Measurements from ENCODE around the gene TMIGD1. TPM values are rescaled to one million over a fixed set of nuclear protein-coding genes. Genes with fewer than 3 reads are reported as not detected.

The TMIGD1 gene
- total RNA-seq, 2 experiments from 2014 or later: not detected

- Mint-ChIP-seq H3K4me3 (no peak overlapping the region), H3K27ac (peak overlapping the region; percentile 74), H3K27me3 (ENCODE audit: low read depth) (no peaks in the 10 kb centered on the region), H3K9me3 (no peaks in the 10 kb centered on the region), H3K36me3 (ENCODE audit: low read depth) (no peaks in the 10 kb centered on the region), H3K4me1 (ENCODE audit: low read depth) (peaks cover 25% of the 10 kb centered on the region)
- DNase-seq: peak; percentile 45
- intact Hi-C loops (cut with micrococcal nuclease): no loop called here
- CTCF ChIA-PET: interaction anchor here (1.1 to 3.2 kb wide), 5 partner anchors 11 to 219 kb away, joined by 3 to 17 read pairs (median 10); partner anchors contain the start of gene TMIGD1
Measured at GRCh38 chr17:30323262-30323894, 10.5 kb downstream of the TMIGD1 start.

- no peaks in the 10 kb centered on the region for H3K36me3 Mint-ChIP-seq (ENCODE audit: low read depth)
- H3K4me1 Mint-ChIP-seq (ENCODE audit: low read depth): peaks cover 25% of the 10 kb centered on the region
- DNase-seq: no peak
- no peak overlapping the region for H3K4me3 Mint-ChIP-seq
- no peak overlapping the region for H3K27ac Mint-ChIP-seq
- intact Hi-C loops (cut with micrococcal nuclease): no loop called here
- H3K27me3 Mint-ChIP-seq (ENCODE audit: low read depth): no peaks in the 10 kb centered on the region
- H3K9me3 Mint-ChIP-seq: no peaks in the 10 kb centered on the region
- CTCF ChIA-PET: interaction anchor here (1.2 to 3.2 kb wide), 3 partner anchors 13 to 217 kb away, joined by 3 to 17 read pairs (median 9); partner anchors contain the start of gene TMIGD1
Measured at GRCh38 chr17:30321314-30321713, 12.5 kb downstream of the TMIGD1 start.

- Mint-ChIP-seq H3K36me3 (ENCODE audit: low read depth) (no peaks in the 10 kb centered on the region), H3K27ac (no peak overlapping the region), H3K4me3 (no peak overlapping the region), H3K27me3 (ENCODE audit: low read depth) (no peaks in the 10 kb centered on the region), H3K9me3 (no peaks in the 10 kb centered on the region), H3K4me1 (ENCODE audit: low read depth) (peaks cover 14% of the 10 kb centered on the region)
- intact Hi-C loops (cut with micrococcal nuclease): no loop called here
- DNase-seq: no peak
- CTCF ChIA-PET: interaction anchor here (0.7 to 1.3 kb wide), 4 partner anchors 9 to 22 kb away, joined by 3 to 6 read pairs (median 4); no protein-coding TSS in a partner anchor
Measured at GRCh38 chr17:30318155-30318554, 15.7 kb downstream of the TMIGD1 start.

- intact Hi-C loops (cut with micrococcal nuclease): no loop called here
- CTCF ChIA-PET: no interaction called here
- Mint-ChIP-seq H3K27me3 (ENCODE audit: low read depth) (no peaks in the 10 kb centered on the region), H3K9me3 (no peaks in the 10 kb centered on the region), H3K4me3 (no peak overlapping the region), H3K4me1 (ENCODE audit: low read depth) (peaks cover 9% of the 10 kb centered on the region), H3K27ac (no peak overlapping the region), H3K36me3 (ENCODE audit: low read depth) (no peaks in the 10 kb centered on the region)
- no peak for DNase-seq
Measured at GRCh38 chr17:30316736-30317135, 17.1 kb downstream of the TMIGD1 start.

GRCh38 chr17:30315106-30315505, 18.8 kb downstream of the TMIGD1 start:
- H3K4me3 Mint-ChIP-seq: no peak overlapping the region
- H3K27ac Mint-ChIP-seq: no peak overlapping the region
- no peaks in the 10 kb centered on the region for H3K9me3 Mint-ChIP-seq
- DNase-seq: no peak
- intact Hi-C loops (cut with micrococcal nuclease): loop anchor here (1.0 kb wide), 1 partner anchor 9 kb away; no protein-coding TSS in a partner anchor
- peaks cover 9% of the 10 kb centered on the region for H3K4me1 Mint-ChIP-seq (ENCODE audit: low read depth)
- CTCF ChIA-PET: no interaction called here
- no peaks in the 10 kb centered on the region for H3K36me3 Mint-ChIP-seq (ENCODE audit: low read depth)
- no peaks in the 10 kb centered on the region for H3K27me3 Mint-ChIP-seq (ENCODE audit: low read depth)

GRCh38 chr17:30314474-30314873, 19.4 kb downstream of the TMIGD1 start:
- CTCF ChIA-PET: no interaction called here

GRCh38 chr17:30312226-30312625, 21.6 kb downstream of the TMIGD1 start:
- intact Hi-C loops (cut with micrococcal nuclease): no loop called here

More at GRCh38 chr17:30314474-30314873, 19.4 kb downstream of the TMIGD1 start:
- H3K9me3 Mint-ChIP-seq: no peaks in the 10 kb centered on the region
- no peak overlapping the region for H3K4me3 Mint-ChIP-seq
- intact Hi-C loops (cut with micrococcal nuclease): no loop called here
- peaks cover 9% of the 10 kb centered on the region for H3K4me1 Mint-ChIP-seq (ENCODE audit: low read depth)
- H3K36me3 Mint-ChIP-seq (ENCODE audit: low read depth): no peaks in the 10 kb centered on the region
- H3K27ac Mint-ChIP-seq: no peak overlapping the region
- DNase-seq: no peak
- H3K27me3 Mint-ChIP-seq (ENCODE audit: low read depth): no peaks in the 10 kb centered on the region

GRCh38 chr17:30310562-30310961, 23.3 kb downstream of the TMIGD1 start:
- no peaks in the 10 kb centered on the region for H3K27me3 Mint-ChIP-seq (ENCODE audit: low read depth)
- intact Hi-C loops (cut with micrococcal nuclease): no loop called here
- no peak overlapping the region for H3K27ac Mint-ChIP-seq
- DNase-seq: no peak
- H3K9me3 Mint-ChIP-seq: no peaks in the 10 kb centered on the region
- CTCF ChIA-PET: no interaction called here
- no peaks in the 10 kb centered on the region for H3K36me3 Mint-ChIP-seq (ENCODE audit: low read depth)
- peaks cover 9% of the 10 kb centered on the region for H3K4me1 Mint-ChIP-seq (ENCODE audit: low read depth)
- H3K4me3 Mint-ChIP-seq: no peak overlapping the region

More at GRCh38 chr17:30312226-30312625, 21.6 kb downstream of the TMIGD1 start:
- no peaks in the 10 kb centered on the region for H3K27me3 Mint-ChIP-seq (ENCODE audit: low read depth)
- H3K36me3 Mint-ChIP-seq (ENCODE audit: low read depth): no peaks in the 10 kb centered on the region
- H3K4me1 Mint-ChIP-seq (ENCODE audit: low read depth): peaks cover 9% of the 10 kb centered on the region
- no peak overlapping the region for H3K4me3 Mint-ChIP-seq
- CTCF ChIA-PET: no interaction called here
- no peaks in the 10 kb centered on the region for H3K9me3 Mint-ChIP-seq
- no peak overlapping the region for H3K27ac Mint-ChIP-seq
- no peak for DNase-seq

GRCh38 chr17:30309591-30309990, 24.3 kb downstream of the TMIGD1 start:
- Mint-ChIP-seq H3K36me3 (ENCODE audit: low read depth) (no peaks in the 10 kb centered on the region), H3K27ac (no peak overlapping the region), H3K27me3 (ENCODE audit: low read depth) (no peaks in the 10 kb centered on the region), H3K4me1 (ENCODE audit: low read depth) (no peaks in the 10 kb centered on the region), H3K9me3 (no peaks in the 10 kb centered on the region), H3K4me3 (no peak overlapping the region)
- no peak for DNase-seq
- intact Hi-C loops (cut with micrococcal nuclease): no loop called here
- CTCF ChIA-PET: no interaction called here

GRCh38 chr17:30308406-30308805, 25.5 kb downstream of the TMIGD1 start:
- Mint-ChIP-seq H3K4me1 (ENCODE audit: low read depth) (no peaks in the 10 kb centered on the region), H3K27ac (no peak overlapping the region), H3K36me3 (ENCODE audit: low read depth) (no peaks in the 10 kb centered on the region), H3K4me3 (no peak overlapping the region), H3K27me3 (ENCODE audit: low read depth) (no peaks in the 10 kb centered on the region), H3K9me3 (no peaks in the 10 kb centered on the region)
- CTCF ChIA-PET: interaction anchor here (1.3 kb wide), 1 partner anchor 28 kb away, joined by 7 read pairs; no protein-coding TSS in a partner anchor
- intact Hi-C loops (cut with micrococcal nuclease): no loop called here
- DNase-seq: no peak

- Mint-ChIP-seq H3K4me1 (ENCODE audit: low read depth) (peaks cover 7% of the 10 kb centered on the region), H3K36me3 (ENCODE audit: low read depth) (no peaks in the 10 kb centered on the region), H3K27ac (no peak overlapping the region), H3K9me3 (peaks cover 4% of the 10 kb centered on the region), H3K4me3 (no peak overlapping the region), H3K27me3 (ENCODE audit: low read depth) (no peaks in the 10 kb centered on the region)
- CTCF ChIA-PET: interaction anchor here (0.9 kb wide), 1 partner anchor 13 kb away, joined by 3 read pairs; the partner anchor contains the start of gene BLMH
- DNase-seq: no peak
- intact Hi-C loops (cut with micrococcal nuclease): no loop called here
Measured at GRCh38 chr17:30304778-30305177, 29.1 kb downstream of the TMIGD1 start.

GRCh38 chr17:30302241-30302640, 31.6 kb downstream of the TMIGD1 start:
- Mint-ChIP-seq H3K27me3 (ENCODE audit: low read depth) (no peaks in the 10 kb centered on the region), H3K36me3 (ENCODE audit: low read depth) (no peaks in the 10 kb centered on the region), H3K9me3 (peaks cover 4% of the 10 kb centered on the region), H3K4me3 (no peak overlapping the region), H3K4me1 (ENCODE audit: low read depth) (peaks cover 7% of the 10 kb centered on the region), H3K27ac (no peak overlapping the region)
- intact Hi-C loops (cut with micrococcal nuclease): no loop called here
- CTCF ChIA-PET: no interaction called here
- DNase-seq: no peak

- CTCF ChIA-PET: interaction anchor here (1.3 kb wide), 1 partner anchor 36 kb away, joined by 4 read pairs; no protein-coding TSS in a partner anchor
- H3K27ac Mint-ChIP-seq: no peak overlapping the region
- H3K4me1 Mint-ChIP-seq (ENCODE audit: low read depth): peaks cover 7% of the 10 kb centered on the region
- H3K9me3 Mint-ChIP-seq: peaks cover 4% of the 10 kb centered on the region
- no peak for DNase-seq
- no peak overlapping the region for H3K4me3 Mint-ChIP-seq
- no peaks in the 10 kb centered on the region for H3K27me3 Mint-ChIP-seq (ENCODE audit: low read depth)
- H3K36me3 Mint-ChIP-seq (ENCODE audit: low read depth): no peaks in the 10 kb centered on the region
- intact Hi-C loops (cut with micrococcal nuclease): no loop called here
Measured at GRCh38 chr17:30300818-30301217, 33.0 kb downstream of the TMIGD1 start.

Data from activated naive CD4-positive, alpha-beta T cell treated with anti-CD3 and anti-CD28 coated beads for 36 hours (primary cell).